GM21529 (cell line): ENCODE data around the gene PRH1.

Experiments used
- ATAC-seq: cut with Tn5 transposase; IDR thresholded peaks from one replicate; pipeline ENCODE4 v1.9.1; 2021; ENCODE audit not compliant: unreplicated experiment

Gene PRH1

GRCh38 chr12:10842862-10843261 lies 41.2 kb downstream of the PRH1 start:
- ATAC-seq = no peak

- ATAC-seq = no peak
Measured at GRCh38 chr12:10838461-10838860, 45.6 kb downstream of the PRH1 start.
